SK-N-DZ (cell line): ENCODE data around the gene SLC25A44.
"Not testable (repeated sequence)": the region's sequence is repeated elsewhere in the genome, so short reads cannot be mapped to it uniquely, and the experiment has no call there.

ENCODE experiments used
- DNase-seq: peaks from one replicate; pipeline ENCODE4 v3.0.0-alpha.2; 2015; ENCODE audit warnings: low spot score

Gene SLC25A44

GRCh38 chr1:156162430-156163037, 31.4 kb upstream of the SLC25A44 start:
- no peak for DNase-seq

- no peak for DNase-seq
Measured at GRCh38 chr1:156163712-156164111, 30.2 kb upstream of the SLC25A44 start.

- DNase-seq = no peak
Measured at GRCh38 chr1:156164125-156164831, 29.6 kb upstream of the SLC25A44 start.

GRCh38 chr1:156165083-156165482, 28.8 kb upstream of the SLC25A44 start:
- DNase-seq = no peak

- no peak for DNase-seq
Measured at GRCh38 chr1:156167536-156167935, 26.4 kb upstream of the SLC25A44 start.

- DNase-seq = no peak
Measured at GRCh38 chr1:156172696-156173470, 21.0 kb upstream of the SLC25A44 start.

- no peak for DNase-seq
Measured at GRCh38 chr1:156176610-156177210, 17.2 kb upstream of the SLC25A44 start.

- no peak for DNase-seq
Measured at GRCh38 chr1:156177919-156178654, 15.8 kb upstream of the SLC25A44 start.

- DNase-seq = no peak
Measured at GRCh38 chr1:156180471-156180870, 13.4 kb upstream of the SLC25A44 start.

- DNase-seq = not testable (repeated sequence)
Measured at GRCh38 chr1:156181391-156181924, 12.4 kb upstream of the SLC25A44 start.

- not testable (repeated sequence) for DNase-seq
Measured at GRCh38 chr1:156182010-156182779, 11.7 kb upstream of the SLC25A44 start.

- not testable (repeated sequence) for DNase-seq
Measured at GRCh38 chr1:156186347-156187177, 7.3 kb upstream of the SLC25A44 start.

GRCh38 chr1:156190265-156190664, 3.6 kb upstream of the SLC25A44 start:
- not testable (repeated sequence) for DNase-seq

GRCh38 chr1:156191292-156191964, 2.5 kb upstream of the SLC25A44 start:
- no peak for DNase-seq

- DNase-seq = no peak
Measured at GRCh38 chr1:156193208-156193487, 756 bp upstream of the SLC25A44 start.

GRCh38 chr1:156194300-156194652, 372 bp downstream of the SLC25A44 start:
- DNase-seq = no peak

GRCh38 chr1:156195853-156196252, 1.9 kb downstream of the SLC25A44 start:
- no peak for DNase-seq

- no peak for DNase-seq
Measured at GRCh38 chr1:156196445-156196844, 2.5 kb downstream of the SLC25A44 start.

GRCh38 chr1:156198831-156199349, 5.0 kb downstream of the SLC25A44 start:
- no peak for DNase-seq
